ENCODE results near the gene SRRM4. TPM values are rescaled to one million over a fixed set of nuclear protein-coding genes. Genes with fewer than 3 reads are reported as not detected.

Gene SRRM4
- total RNA-seq, 4 donors from 2014 or later = not detected

DNA sequence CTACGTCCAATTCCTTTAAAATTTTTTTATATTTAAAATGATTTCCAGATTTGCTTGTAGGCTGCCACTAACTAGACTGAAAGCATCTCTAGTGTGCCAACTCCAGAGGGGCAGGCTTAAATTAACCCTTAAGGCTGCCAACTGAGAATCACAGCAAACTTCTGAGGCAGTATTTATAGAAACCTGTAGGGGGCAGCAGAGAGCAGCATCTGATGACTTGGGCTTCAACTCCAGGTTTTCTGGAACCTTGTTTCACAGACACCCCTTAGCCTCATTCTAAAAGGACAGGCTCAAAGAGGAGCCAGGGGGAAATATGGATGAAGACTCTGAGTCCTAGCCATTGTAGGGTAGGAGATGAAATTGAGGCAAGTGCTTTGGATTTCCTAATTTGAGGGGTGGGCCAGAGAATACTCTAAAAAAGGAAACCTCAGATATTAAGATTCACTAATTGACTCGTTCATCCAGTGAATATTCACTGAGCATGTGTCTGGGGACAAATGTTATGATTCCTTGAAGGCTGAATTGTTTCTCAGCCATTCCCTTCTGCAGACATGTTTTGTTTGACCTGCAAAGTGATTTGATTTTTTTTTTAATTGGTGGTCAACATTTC is 134.1 kb downstream of the SRRM4 start:
- TF ChIP-seq, protein P1, sequence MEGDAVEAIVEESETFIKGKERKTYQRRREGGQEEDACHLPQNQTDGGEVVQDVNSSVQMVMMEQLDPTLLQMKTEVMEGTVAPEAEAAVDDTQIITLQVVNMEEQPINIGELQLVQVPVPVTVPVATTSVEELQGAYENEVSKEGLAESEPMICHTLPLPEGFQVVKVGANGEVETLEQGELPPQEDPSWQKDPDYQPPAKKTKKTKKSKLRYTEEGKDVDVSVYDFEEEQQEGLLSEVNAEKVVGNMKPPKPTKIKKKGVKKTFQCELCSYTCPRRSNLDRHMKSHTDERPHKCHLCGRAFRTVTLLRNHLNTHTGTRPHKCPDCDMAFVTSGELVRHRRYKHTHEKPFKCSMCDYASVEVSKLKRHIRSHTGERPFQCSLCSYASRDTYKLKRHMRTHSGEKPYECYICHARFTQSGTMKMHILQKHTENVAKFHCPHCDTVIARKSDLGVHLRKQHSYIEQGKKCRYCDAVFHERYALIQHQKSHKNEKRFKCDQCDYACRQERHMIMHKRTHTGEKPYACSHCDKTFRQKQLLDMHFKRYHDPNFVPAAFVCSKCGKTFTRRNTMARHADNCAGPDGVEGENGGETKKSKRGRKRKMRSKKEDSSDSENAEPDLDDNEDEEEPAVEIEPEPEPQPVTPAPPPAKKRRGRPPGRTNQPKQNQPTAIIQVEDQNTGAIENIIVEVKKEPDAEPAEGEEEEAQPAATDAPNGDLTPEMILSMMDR (IDR thresholded peaks at IDR 0.05) = peak in 1 of 3 donors; percentile 53
- DNase-seq (ENCODE audit: low spot score) = no peak
- no peak for ATAC-seq (ENCODE audit: low FRiP score)

DNA sequence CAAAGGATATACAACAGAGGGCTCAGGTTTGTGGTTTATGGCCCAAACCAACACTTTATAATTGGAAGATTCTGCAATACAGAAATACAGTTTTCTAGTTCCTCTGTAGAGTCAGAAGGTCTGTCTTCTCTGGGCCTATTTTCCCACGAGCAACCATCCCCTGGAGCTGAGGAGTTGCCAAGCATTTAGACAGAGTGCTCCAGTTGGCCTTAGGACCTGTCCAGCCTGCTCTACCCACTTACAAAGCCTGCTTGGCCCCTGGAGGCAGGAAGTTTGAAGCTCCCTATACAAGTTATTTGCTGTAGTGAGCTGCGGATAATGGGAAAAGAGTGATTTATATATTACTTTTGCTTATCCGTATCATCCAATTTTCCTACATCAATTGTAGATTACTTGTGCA is 136.6 kb downstream of the SRRM4 start:
- ATAC-seq (ENCODE audit: low FRiP score) = no peak
- TF ChIP-seq, protein P1 (IDR thresholded peaks at IDR 0.05) = no peak
- no peak for DNase-seq (ENCODE audit: low spot score)

GRCh38 chr12:119118625-119119024 is 137.3 kb downstream of the SRRM4 start:
- TF ChIP-seq, protein P1 (IDR thresholded peaks at IDR 0.05) = no peak
- ATAC-seq (ENCODE audit: low FRiP score) = no peak
- no peak for DNase-seq (ENCODE audit: low spot score)

- TF ChIP-seq, protein P1 (IDR thresholded peaks at IDR 0.05) = no peak
- DNase-seq (ENCODE audit: low spot score) (no peak), ATAC-seq (ENCODE audit: low FRiP score) (no peak)
Measured at GRCh38 chr12:119122047-119122446, 140.7 kb downstream of the SRRM4 start.

- ATAC-seq (ENCODE audit: low FRiP score) (no peak), DNase-seq (ENCODE audit: low spot score) (no peak)
- TF ChIP-seq, protein P1 (IDR thresholded peaks at IDR 0.05) = no peak
Measured at GRCh38 chr12:119122751-119123150, 141.4 kb downstream of the SRRM4 start.

- no peak for ATAC-seq (ENCODE audit: low FRiP score)
- TF ChIP-seq, protein P1 (IDR thresholded peaks at IDR 0.05) = no peak
Measured at GRCh38 chr12:119128527-119128926, 147.2 kb downstream of the SRRM4 start.

DNA sequence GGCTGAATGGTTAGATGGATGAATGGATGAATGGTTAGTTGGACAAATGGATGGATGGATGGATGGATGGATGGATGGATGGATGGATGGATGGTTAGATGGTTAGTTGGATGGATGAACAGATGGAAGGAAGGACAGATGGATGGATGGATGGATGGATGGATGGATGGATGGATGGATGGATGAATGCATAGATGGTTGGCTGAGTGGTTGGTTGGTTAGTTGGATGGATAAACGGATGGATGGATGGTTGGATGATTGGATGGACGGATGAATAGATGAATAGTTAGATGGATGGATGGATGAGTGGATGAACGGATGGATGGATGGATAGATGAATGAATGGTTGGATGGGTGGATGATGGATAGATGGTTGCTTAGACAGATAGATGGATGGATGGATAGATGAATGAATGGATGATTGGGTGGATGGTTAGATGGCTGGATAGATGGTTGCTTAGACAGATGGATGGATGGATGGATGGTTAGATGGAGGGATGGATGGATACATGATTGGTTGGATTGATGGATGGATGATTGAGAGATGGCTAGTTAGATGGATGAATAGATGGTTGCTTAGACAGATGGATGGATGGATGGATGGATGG is 148.6 kb downstream of the SRRM4 start:
- no peak for ATAC-seq (ENCODE audit: low FRiP score)
- TF ChIP-seq, protein P1 (IDR thresholded peaks at IDR 0.05) = no peak
- DNase-seq (ENCODE audit: low spot score) = no peak

More at GRCh38 chr12:119128527-119128926, 147.2 kb downstream of the SRRM4 start:
- no peak for DNase-seq (ENCODE audit: low spot score)
